Uterus (tissue), 2 donors: ENCODE results near the gene NECTIN1.

ENCODE experiments used
- POLR2A ChIP-seq, 2 donors: fragments of 450-650 bp; IDR thresholded peaks; one replicate each; pipeline ENCODE4 v1.6.1; 2016; ENCODE audit warnings: antibody characterized with exemption in 2 of 2, mild to moderate bottlenecking in 1 of 2, moderate library complexity in 1 of 2
- TF ChIP-seq, protein P1 (sequence below), 4 experiments: fragments of 200-600 bp in 2 of 4; fragments of 450-650 bp in 2 of 4; sonication (generic) in 2 of 4; IDR thresholded peaks; one replicate each; pipeline ENCODE4 v1.5.1; 2016 to 2019; ENCODE audit warnings: antibody characterized with exemption in 4 of 4, mild to moderate bottlenecking in 2 of 4, moderate library complexity in 1 of 4

DNA sequence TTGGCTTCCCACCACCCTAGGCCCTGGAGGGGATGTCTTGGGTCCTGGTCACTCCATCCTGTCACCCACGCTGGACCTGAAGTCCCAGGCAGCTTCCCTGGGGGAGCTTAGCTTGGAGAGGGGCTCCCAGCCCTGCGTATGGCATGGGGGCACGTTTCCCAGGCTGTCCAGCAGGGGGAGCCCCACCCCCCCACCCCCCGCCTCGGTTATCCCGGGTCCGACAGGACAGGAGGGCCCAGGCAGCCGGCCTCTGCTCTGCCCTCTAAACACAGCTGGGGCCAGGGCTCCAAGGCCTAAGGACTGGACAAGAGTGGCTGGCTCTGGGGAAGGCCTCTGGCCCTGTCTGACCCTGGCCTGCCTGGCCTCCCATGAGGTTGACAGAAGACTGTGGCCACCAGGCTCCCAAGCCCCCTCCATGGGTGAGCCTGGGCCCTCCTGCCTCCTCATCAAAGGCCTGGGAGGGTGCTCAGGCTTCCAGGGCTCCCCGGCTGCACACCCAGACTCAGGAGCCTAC lies 104.8 kb downstream of the NECTIN1 start:
- TF ChIP-seq, protein P1, sequence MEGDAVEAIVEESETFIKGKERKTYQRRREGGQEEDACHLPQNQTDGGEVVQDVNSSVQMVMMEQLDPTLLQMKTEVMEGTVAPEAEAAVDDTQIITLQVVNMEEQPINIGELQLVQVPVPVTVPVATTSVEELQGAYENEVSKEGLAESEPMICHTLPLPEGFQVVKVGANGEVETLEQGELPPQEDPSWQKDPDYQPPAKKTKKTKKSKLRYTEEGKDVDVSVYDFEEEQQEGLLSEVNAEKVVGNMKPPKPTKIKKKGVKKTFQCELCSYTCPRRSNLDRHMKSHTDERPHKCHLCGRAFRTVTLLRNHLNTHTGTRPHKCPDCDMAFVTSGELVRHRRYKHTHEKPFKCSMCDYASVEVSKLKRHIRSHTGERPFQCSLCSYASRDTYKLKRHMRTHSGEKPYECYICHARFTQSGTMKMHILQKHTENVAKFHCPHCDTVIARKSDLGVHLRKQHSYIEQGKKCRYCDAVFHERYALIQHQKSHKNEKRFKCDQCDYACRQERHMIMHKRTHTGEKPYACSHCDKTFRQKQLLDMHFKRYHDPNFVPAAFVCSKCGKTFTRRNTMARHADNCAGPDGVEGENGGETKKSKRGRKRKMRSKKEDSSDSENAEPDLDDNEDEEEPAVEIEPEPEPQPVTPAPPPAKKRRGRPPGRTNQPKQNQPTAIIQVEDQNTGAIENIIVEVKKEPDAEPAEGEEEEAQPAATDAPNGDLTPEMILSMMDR (IDR thresholded peaks at IDR 0.05): peak in 2 of 4 experiments; percentile 13 to 30
- no peak for TF ChIP-seq POLR2A (IDR thresholded peaks at IDR 0.05)
